ENCODE data around the gene SLC27A6.

GRCh38 chr5:129078660-129079059 is 113.4 kb downstream of the SLC27A6 start:
- TF ChIP-seq CTCF (IDR thresholded peaks at IDR 0.05), result no peak
- TF ChIP-seq POLR2AphosphoS5 (IDR thresholded peaks at IDR 0.05; ENCODE audit: insufficient read depth in 1 of 2, low read depth in 1 of 2), result no peak
